HepG2 (cell line): ENCODE data around the gene SFT2D2. TPM values are rescaled to one million over a fixed set of nuclear protein-coding genes. Genes with fewer than 3 reads are reported as not detected.

Experiments used
- ATAC-seq: fragments of 200-7000 bp; cut with Tn5 transposase; 3 replicates; pipeline ENCODE4 v1.9.1; 2020; ENCODE audit warnings: mild to moderate bottlenecking, moderate library complexity
- BruUV-seq: library from RNA; stranded (reverse); fragments of 400-500 nt; replicated peaks from 2 replicates; lab custom pipeline; 2021; lab: Mats Ljungman, UMichigan
- CTCF ChIA-PET: fragments of 300-600 bp; formaldehyde crosslinking; extraction: SDS; loops from one replicate; lab custom pipeline; 2021; ENCODE audit warnings: low total read pairs, inconsistent platforms, low intra/inter-chr PET ratio; lab: Yijun Ruan, JAX
- POLR2A ChIA-PET: fragments of 350-600 bp; sonication (Branson Sonifier 250); formaldehyde crosslinking; loops from one replicate; lab custom pipeline; 2020; ENCODE audit warnings: antibody characterized with exemption, inconsistent platforms; lab: Yijun Ruan, JAX
- DNase-seq: peaks from one replicate; pipeline ENCODE4 v3.0.0-alpha.2; 2015; ENCODE audit warnings: low spot score
- FAIRE-seq: peaks from 3 replicates; lab custom pipeline; 2011; peaks lifted over from hg19 to GRCh38; lab: Jason Lieb, UNC
- H2AFZ ChIP-seq: one replicate; pipeline ENCODE4 v1.6.1; 2011; ENCODE audit warnings: low read length, inconsistent platforms
- H3K27ac ChIP-seq: fragments of 300-600 bp; 3 replicates; pipeline ENCODE4 v1.8.0; 2011; ENCODE audit warnings: mixed run types, mild to moderate bottlenecking, mixed read lengths, low read length, inconsistent platforms; ENCODE audit not compliant: insufficient read depth; ENCODE audit errors: extremely low read length
- H3K27me3 ChIP-seq, 2 experiments: fragments of 200-600 bp in 1 of 2; 2 replicates in 1 of 2; 3 replicates in 1 of 2; pipeline versions ENCODE4 v1.6.0 to v1.8.0; 2011; ENCODE audit warnings: low read length in 2 of 2, mild to moderate bottlenecking in 2 of 2, moderate library complexity in 2 of 2, inconsistent platforms in 1 of 2; ENCODE audit not compliant: insufficient read depth in 2 of 2, control insufficient read depth in 1 of 2
- H3K36me3 ChIP-seq, 2 experiments: fragments of 200-600 bp in 1 of 2; replicated peaks in 1 of 2; 2 replicates in 1 of 2; 3 replicates in 1 of 2; pipeline versions ENCODE4 v1.5.1 to v1.8.0; 2011; ENCODE audit warnings: low read length in 2 of 2, inconsistent platforms in 1 of 2; ENCODE audit not compliant: insufficient read depth in 2 of 2, control insufficient read depth in 1 of 2
- H3K4me1 ChIP-seq: 2 replicates; pipeline ENCODE4 v1.5.1; 2012; ENCODE audit warnings: low read length, inconsistent platforms; ENCODE audit not compliant: insufficient read depth
- H3K4me2 ChIP-seq: 2 replicates; pipeline ENCODE4 v1.6.0; 2011; ENCODE audit warnings: low read depth, low read length, inconsistent platforms
- H3K4me3 ChIP-seq, 3 experiments: fragments of 200-600 bp in 1 of 3; sonication (generic), shearing (Covaris generic) in 1 of 3; replicated peaks in 1 of 3; 2 replicates each; pipeline ENCODE4 v1.5.1; 2011 to 2016; ENCODE audit warnings: low read length in 3 of 3, inconsistent platforms in 2 of 3, low read depth in 2 of 3, mild to moderate bottlenecking in 2 of 3, control low read depth in 1 of 3, mixed read lengths in 1 of 3; ENCODE audit not compliant: insufficient read depth in 1 of 3
- H3K79me2 ChIP-seq: one replicate; pipeline ENCODE4 v1.6.1; 2011; ENCODE audit warnings: low read length, inconsistent platforms; ENCODE audit not compliant: insufficient read depth
- H3K9ac ChIP-seq: 2 replicates; pipeline ENCODE4 v1.6.0; 2011; ENCODE audit warnings: mild to moderate bottlenecking, low read depth, low read length, inconsistent platforms; ENCODE audit not compliant: insufficient read depth
- H3K9me3 ChIP-seq: 2 replicates; pipeline ENCODE4 v1.5.1; 2012; ENCODE audit warnings: mild to moderate bottlenecking, low read length
- H4K20me1 ChIP-seq: 2 replicates; pipeline ENCODE4 v1.6.0; 2011; ENCODE audit warnings: inconsistent platforms, mild to moderate bottlenecking, low read length, moderate library complexity; ENCODE audit not compliant: insufficient read depth
- FOSL1 ChIP-seq: sonication (generic); formaldehyde crosslinking; IDR thresholded peaks from 2 replicates; pipeline ENCODE4 v1.9.0; 2021; ENCODE audit warnings: missing genetic modification reagents, borderline replicate concordance
- KLF12 ChIP-seq: sonication (generic); formaldehyde crosslinking; IDR thresholded peaks from 2 replicates; pipeline ENCODE4 v1.4.0; 2020; ENCODE audit warnings: missing genetic modification reagents, borderline replicate concordance
- POGK ChIP-seq: sonication (generic); formaldehyde crosslinking; conservative IDR thresholded peaks from 2 replicates; pipeline ENCODE4 v1.8.0; 2022; ENCODE audit warnings: mild to moderate bottlenecking, moderate library complexity, missing genetic modification reagents
- POLR2AphosphoS2 ChIP-seq: IDR thresholded peaks from 2 replicates; pipeline ENCODE4 v1.6.1; 2011; ENCODE audit warnings: low read depth, low read length, improper control_type of control experiment
- ZNF646 ChIP-seq: sonication (generic); formaldehyde crosslinking; IDR thresholded peaks from 2 replicates; pipeline ENCODE4 v1.9.0; 2021; ENCODE audit warnings: mild to moderate bottlenecking, missing genetic modification reagents
- ZNF839 ChIP-seq: sonication (generic); formaldehyde crosslinking; IDR thresholded peaks from 2 replicates; pipeline ENCODE4 v1.4.0; 2020; ENCODE audit warnings: missing genetic modification reagents, mild to moderate bottlenecking, borderline replicate concordance
- WGBS: methylation state at CpG from one replicate; pipeline ENCODE4 v1.1.6; 2017; ENCODE audit warnings: low lambda C conversion rate; 5-methylcytosine and 5-hydroxymethylcytosine counted together
- in situ Hi-C: cut with HindIII; loops from 2 replicates; pipeline ENCODE4 v1.10.0; 2017; ENCODE audit warnings: low pct_unique_long_range_greater_than_20kb; ENCODE audit not compliant: extremely low pct_ligation_motif_present
- intact Hi-C: fragments of 100-400 bp; cut with micrococcal nuclease; formaldehyde crosslinking; loops from one replicate; pipeline ENCODE4 v1.10.0; 2022; ENCODE audit not compliant: unreplicated experiment
- polyA plus RNA-seq, 8 experiments: library from polyadenylated mRNA; depleted of rRNA in 3 of 8; stranded (reverse) in 7 of 8; unstranded in 1 of 8; fragments of >200 nt; fragmentation: Illumina TruSeq in 4 of 8; extraction: Trizol in 4 of 8; gene quantifications; 2 replicates each; pipeline versions ENCODE4 v1.2.1 to v1.2.3, GENCODE V29; 2011 to 2016; ENCODE audit warnings: low read depth in 4 of 8, missing spikeins in 1 of 8, mixed read lengths in 1 of 8; ENCODE audit not compliant: insufficient read depth in 1 of 8
- total RNA-seq, 5 experiments: library from RNA; depleted of rRNA; stranded (reverse); fragments of >200 nt; fragmentation: Illumina TruSeq; extraction: Trizol; gene quantifications; 2 replicates each; pipeline ENCODE4 v1.2.3, GENCODE V29; 2016; ENCODE audit warnings: low read depth in 1 of 5
- TF ChIP-seq, protein P1 (sequence below): sonication (generic); formaldehyde crosslinking; IDR thresholded peaks from 2 replicates; pipeline ENCODE4 v1.4.0; 2020; ENCODE audit warnings: missing genetic modification reagents

Gene SFT2D2
- total and polyA plus RNA-seq, 2 of the 13 experiments (the other 11 are each of a cell fraction or from before 2014, with no cell fraction given) = 10.0 to 28.8 TPM

- TF ChIP-seq POGK (no peak), POLR2AphosphoS2 (no peak)
- TF ChIP-seq, all 625 proteins: peak for 0
Measured at GRCh38 chr1:168259567-168259966, 33.8 kb downstream of the SFT2D2 start (continued).

DNA sequence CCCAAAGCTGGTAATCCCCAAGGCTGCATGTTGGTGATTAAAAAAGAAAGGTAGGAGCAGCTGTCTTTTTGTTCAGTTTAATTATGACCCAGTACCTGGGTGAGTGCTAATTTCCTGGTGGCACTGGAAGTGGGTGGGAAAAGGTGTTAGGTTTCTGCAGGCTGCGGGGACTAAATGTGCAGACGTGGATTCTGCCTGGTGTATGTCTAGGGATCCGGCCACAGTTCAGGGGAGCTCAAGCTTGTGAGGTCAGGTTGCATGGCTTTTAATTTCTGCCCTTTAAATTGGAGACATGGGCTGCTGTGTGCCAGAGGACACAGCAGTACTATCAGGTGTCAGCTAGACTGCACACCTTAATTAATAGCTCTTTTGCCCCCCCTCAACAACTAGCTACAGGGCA, 34.6 kb downstream of the SFT2D2 start:
- in situ Hi-C loops = no loop called here
- CTCF ChIA-PET = no interaction called here
- POLR2A ChIA-PET = no interaction called here
- DNase-seq (no peak), ATAC-seq (no peak), FAIRE-seq (no peak)
- Histone ChIP-seq H4K20me1 (no peaks in the 10 kb centered on the region), H3K27me3 (no peaks in the 10 kb centered on the region), H3K36me3 (no peaks in the 10 kb centered on the region; a peak in 1 of 5 replicates), H3K4me2 (no peak overlapping the region), H3K9ac (no peak overlapping the region), H3K9me3 (peaks cover 16% of the 10 kb centered on the region), H3K4me3 (no peak overlapping the region), H2AFZ (no peak overlapping the region), H3K79me2 (no peaks in the 10 kb centered on the region), H3K27ac (no peak overlapping the region), H3K4me1 (no peaks in the 10 kb centered on the region)
- TF ChIP-seq FOSL1 (no peak), ZNF839 (no peak), KLF12 (no peak), ZNF646 (CRISPR knock-in tag) (no peak)
- TF ChIP-seq, protein P1, sequence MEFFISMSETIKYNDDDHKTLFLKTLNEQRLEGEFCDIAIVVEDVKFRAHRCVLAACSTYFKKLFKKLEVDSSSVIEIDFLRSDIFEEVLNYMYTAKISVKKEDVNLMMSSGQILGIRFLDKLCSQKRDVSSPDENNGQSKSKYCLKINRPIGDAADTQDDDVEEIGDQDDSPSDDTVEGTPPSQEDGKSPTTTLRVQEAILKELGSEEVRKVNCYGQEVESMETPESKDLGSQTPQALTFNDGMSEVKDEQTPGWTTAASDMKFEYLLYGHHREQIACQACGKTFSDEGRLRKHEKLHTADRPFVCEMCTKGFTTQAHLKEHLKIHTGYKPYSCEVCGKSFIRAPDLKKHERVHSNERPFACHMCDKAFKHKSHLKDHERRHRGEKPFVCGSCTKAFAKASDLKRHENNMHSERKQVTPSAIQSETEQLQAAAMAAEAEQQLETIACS = no peak
- intact Hi-C loops = no loop called here
- WGBS = 92% methylated on average over 3 of the region's 3 CpGs
- no TSS peak for BruUV-seq
